ENCODE measurements around the gene QRICH2. TPM values are rescaled to one million over a fixed set of nuclear protein-coding genes. Genes with fewer than 3 reads are reported as not detected.

The QRICH2 gene
- total and polyA plus RNA-seq, 8 donors = 0.81 to 9.2 (median 1.7) TPM

DNA sequence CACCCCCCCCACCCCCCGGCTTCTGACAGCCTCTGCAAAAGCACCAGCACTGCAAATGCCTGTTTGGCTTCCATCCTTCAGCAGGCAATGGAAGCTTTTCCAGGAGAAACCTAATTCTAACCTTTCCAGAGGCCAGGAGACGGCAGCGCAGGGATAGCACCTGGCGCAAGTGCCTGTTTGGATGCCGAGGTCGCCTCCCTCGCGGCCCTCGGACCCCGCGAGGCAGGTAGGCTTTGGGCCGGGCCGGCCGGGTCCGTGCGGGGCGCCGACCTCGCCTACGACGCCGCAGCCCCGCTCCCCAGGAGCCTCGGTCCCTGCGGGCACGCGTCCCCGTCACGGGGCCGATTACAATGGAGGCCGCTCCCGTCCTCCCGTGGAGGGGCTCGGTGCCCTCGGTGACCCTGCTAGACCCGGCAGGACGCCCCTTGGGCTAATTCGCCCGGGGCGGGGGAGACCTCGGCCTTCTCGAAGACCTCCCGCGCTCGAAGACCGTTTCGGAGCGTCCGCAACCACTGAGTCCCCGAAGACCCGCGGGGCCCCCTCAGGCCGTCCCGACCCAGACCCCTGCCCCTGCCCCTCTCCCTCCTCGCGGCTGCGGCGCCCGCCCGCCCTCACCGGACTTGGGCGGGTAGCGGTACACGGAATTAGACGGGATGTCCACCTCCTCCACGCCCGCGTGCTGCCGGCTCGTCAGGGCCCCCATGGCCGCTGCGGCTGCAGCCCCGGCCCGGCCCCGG lies 68.4 kb downstream of the QRICH2 start:
- Histone ChIP-seq H3K27ac (peak overlapping the region in 2 of 4 donors; percentile 18 to 22), H3K4me1 (peaks cover 0 to 13% (median 10%) of the 10 kb centered on the region in 3 donors), H3K27me3 (no peaks in the 10 kb centered on the region), H3K36me3 (no peaks in the 10 kb centered on the region), H3K9me3 (no peaks in the 10 kb centered on the region), H3K4me3 (peak overlapping the region; percentile 3 to 54 (median 34))
- intact Hi-C loops (cut with DNase I) = no loop called here
- ATAC-seq = peak in 2 of 4 donors; percentile 5 to 13
- DNase-seq = peak in 3 of 6 donors; percentile 43 to 78 (median 66)
- 8 to 11% methylated on average over 59 to 75 of the region's 75 CpGs for WGBS, 2 donors
- TF ChIP-seq, protein P1, sequence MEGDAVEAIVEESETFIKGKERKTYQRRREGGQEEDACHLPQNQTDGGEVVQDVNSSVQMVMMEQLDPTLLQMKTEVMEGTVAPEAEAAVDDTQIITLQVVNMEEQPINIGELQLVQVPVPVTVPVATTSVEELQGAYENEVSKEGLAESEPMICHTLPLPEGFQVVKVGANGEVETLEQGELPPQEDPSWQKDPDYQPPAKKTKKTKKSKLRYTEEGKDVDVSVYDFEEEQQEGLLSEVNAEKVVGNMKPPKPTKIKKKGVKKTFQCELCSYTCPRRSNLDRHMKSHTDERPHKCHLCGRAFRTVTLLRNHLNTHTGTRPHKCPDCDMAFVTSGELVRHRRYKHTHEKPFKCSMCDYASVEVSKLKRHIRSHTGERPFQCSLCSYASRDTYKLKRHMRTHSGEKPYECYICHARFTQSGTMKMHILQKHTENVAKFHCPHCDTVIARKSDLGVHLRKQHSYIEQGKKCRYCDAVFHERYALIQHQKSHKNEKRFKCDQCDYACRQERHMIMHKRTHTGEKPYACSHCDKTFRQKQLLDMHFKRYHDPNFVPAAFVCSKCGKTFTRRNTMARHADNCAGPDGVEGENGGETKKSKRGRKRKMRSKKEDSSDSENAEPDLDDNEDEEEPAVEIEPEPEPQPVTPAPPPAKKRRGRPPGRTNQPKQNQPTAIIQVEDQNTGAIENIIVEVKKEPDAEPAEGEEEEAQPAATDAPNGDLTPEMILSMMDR (IDR thresholded peaks at IDR 0.05) = no peak
- FAIRE-seq = no peak

DNA sequence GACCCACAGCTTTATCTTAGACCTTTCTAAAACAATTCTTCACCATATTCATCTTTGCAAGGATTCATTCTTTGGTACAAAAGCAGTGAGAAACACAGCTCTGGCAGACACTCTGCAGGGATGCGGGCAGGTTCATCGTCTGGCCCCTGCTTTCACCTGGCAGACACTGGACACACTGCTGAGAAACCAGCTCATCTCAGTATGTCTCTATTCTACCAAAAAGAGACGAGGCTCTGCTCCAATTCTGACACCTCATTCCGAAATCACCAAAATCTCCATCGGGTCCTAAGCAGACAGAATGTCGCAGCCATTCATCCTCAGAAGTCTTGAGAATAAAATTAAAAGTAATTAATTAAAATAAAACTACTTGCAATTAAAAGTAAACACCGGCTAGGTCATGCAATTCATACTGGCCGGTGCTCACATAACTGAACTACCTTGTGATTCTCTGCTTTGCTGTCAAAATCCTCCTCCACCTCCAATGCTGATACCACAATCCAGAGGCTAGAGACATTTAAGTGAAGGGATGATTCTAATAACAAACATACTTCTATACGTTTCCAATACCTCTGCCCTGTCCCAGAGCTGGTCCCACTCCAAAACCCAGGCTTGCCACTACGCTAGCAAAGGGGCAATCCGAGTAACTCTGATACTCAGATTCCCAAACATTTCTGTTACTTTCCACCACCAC lies 69.1 kb downstream of the QRICH2 start:
- 63 to 68% methylated on average over 11 of the region's 11 CpGs for WGBS, 2 donors
- DNase-seq = no peak
- Histone ChIP-seq H3K36me3 (no peaks in the 10 kb centered on the region), H3K27me3 (no peaks in the 10 kb centered on the region), H3K9me3 (no peaks in the 10 kb centered on the region), H3K4me1 (peaks cover 0 to 13% (median 10%) of the 10 kb centered on the region in 3 donors), H3K4me3 (no peak overlapping the region), H3K27ac (no peak overlapping the region)
- TF ChIP-seq, protein P1 (IDR thresholded peaks at IDR 0.05) = no peak
- no peak for FAIRE-seq
- no peak for ATAC-seq
- intact Hi-C loops (cut with DNase I) = no loop called here

DNA sequence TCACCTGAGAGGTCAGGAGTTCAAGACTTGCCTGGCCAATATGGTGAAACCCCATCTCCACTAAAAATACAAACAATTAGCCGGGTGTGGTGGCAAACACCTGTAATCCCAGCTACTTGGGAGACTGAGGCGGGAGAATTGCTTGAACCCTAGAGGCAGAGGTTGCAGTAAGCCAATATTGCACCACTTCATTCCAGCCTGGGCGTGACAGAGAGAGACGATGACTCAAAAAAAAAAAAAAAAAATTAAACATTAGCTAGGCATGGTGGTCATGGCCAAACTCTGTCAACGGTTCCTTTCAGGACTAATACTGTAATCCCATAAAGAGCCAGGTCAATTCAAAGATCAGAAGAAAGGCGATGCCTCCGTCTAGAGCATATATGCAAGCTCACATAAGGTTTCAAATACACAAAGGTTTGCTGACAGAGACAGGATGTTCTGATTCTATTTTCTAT lies 70.2 kb downstream of the QRICH2 start:
- no peak overlapping the region for H3K27ac ChIP-seq
- H3K4me1 ChIP-seq = peaks cover 0 to 13% (median 10%) of the 10 kb centered on the region in 3 donors
- H3K36me3 ChIP-seq = no peaks in the 10 kb centered on the region
- H3K4me3 ChIP-seq = no peak overlapping the region
- ATAC-seq = no peak
- no peaks in the 10 kb centered on the region for H3K9me3 ChIP-seq
- no peak for FAIRE-seq
- H3K27me3 ChIP-seq = no peaks in the 10 kb centered on the region
- 62 to 66% methylated on average over 7 of the region's 7 CpGs for WGBS, 2 donors
- TF ChIP-seq, protein P1 (IDR thresholded peaks at IDR 0.05) = no peak
- no peak for DNase-seq
- intact Hi-C loops (cut with DNase I) = no loop called here

- FAIRE-seq = no peak
- TF ChIP-seq, protein P1 (IDR thresholded peaks at IDR 0.05) = no peak
- H3K27me3 ChIP-seq = no peaks in the 10 kb centered on the region
- no peak for DNase-seq
- ATAC-seq = no peak
- H3K9me3 ChIP-seq = no peaks in the 10 kb centered on the region
- H3K27ac ChIP-seq = no peak overlapping the region
- H3K4me3 ChIP-seq = no peak overlapping the region
- H3K4me1 ChIP-seq = peaks cover 0 to 9% (median 6%) of the 10 kb centered on the region in 3 donors
- intact Hi-C loops (cut with DNase I) = no loop called here
- H3K36me3 ChIP-seq = no peaks in the 10 kb centered on the region
Measured at GRCh38 chr17:76236603-76237002, 71.5 kb downstream of the QRICH2 start.

Measured in pancreas (tissue), 10 donors.